ENCODE measurements around the gene SARNP.
"Not testable (repeated sequence)": the region's sequence is repeated elsewhere in the genome, so short reads cannot be mapped to it uniquely, and the experiment has no call there.

SARNP gene, protein sequence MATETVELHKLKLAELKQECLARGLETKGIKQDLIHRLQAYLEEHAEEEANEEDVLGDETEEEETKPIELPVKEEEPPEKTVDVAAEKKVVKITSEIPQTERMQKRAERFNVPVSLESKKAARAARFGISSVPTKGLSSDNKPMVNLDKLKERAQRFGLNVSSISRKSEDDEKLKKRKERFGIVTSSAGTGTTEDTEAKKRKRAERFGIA

GRCh38 chr12:55817345-55818139 is at the start of gene SARNP, which contains the start of gene ORMDL2:
Gene SARNP, minus strand, starts transcription at chr12:55817724. Its CDS starts 23 bp downstream, at chr12:55817701.
Gene ORMDL2, plus strand, starts transcription at chr12:55818041. Its CDS starts 959 bp downstream, at chr12:55819000.
- peak; percentile 91 to 97 (median 93) for DNase-seq (ENCODE audit: low read depth in 2 of 3, low spot score in 1 of 3)

DNA sequence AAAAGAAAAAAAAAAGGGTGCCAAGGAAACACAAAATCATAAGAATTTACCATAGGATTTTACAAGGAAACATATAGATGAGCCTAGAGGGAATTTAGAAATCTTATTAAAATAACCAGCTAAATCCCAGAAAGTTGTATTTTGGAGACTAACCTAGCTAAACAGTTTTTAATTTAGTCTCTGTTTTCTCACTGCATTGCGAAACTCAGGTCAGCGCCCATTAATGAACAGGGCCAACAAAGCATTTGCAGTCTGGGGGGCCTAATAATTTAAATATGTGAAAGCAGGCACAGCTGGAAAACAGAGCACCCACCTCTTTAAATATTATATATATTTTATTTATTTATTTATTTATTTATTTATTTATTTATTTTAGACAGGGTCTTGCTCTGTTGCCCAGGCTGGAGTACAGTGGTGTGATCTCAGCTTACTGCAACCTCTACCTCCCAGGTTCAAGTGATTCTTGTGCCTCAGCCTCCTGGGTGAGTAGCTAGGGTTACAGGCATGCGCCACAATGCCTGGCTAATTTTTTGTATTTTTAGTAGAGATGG is 49.0 kb upstream of the SARNP start:
- not testable (repeated sequence) for DNase-seq (ENCODE audit: low read depth in 2 of 3, low spot score in 1 of 3)

DNA sequence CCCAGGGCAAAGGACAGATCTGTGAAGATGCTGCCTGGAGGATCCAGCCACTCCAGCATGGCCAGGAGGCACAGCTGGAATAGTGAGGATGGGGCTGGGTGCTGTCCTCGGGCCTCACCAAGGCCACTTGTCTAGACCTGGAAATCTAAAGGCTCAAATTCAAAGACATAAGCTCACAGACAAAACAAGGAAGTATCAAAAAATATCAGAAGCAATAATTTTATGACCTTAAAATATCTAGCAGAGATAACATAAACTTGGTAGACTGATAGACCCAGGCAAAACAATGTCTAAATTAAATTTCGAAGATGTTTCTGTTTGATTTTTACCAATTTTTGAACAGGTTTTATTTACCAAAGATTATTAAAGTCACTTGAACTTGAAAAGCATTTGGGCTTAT is 47.8 kb upstream of the SARNP start:
- DNase-seq (ENCODE audit: low read depth in 2 of 3, low spot score in 1 of 3), result no peak

DNA sequence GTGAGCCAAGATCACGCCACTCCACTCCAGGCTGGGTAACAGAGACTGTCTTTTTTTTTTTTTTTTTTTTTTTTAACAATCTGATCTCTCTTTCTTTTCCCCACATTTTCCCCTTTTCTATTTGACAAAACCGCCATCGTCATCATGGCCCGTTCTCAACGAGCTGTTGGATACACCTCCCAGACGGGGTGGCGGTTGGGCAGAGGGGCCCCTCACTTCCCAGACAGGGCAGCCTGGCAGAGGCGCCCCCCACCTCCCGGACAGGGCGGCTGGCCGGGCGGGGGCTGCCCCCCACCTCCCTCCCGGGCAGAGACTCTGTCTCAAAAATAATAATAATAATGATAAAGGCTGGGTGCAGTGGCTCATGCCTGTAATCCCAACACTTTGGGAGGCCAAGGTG is 45.4 kb upstream of the SARNP start:
- DNase-seq (ENCODE audit: low read depth in 2 of 3, low spot score in 1 of 3), result not testable (repeated sequence)

DNA sequence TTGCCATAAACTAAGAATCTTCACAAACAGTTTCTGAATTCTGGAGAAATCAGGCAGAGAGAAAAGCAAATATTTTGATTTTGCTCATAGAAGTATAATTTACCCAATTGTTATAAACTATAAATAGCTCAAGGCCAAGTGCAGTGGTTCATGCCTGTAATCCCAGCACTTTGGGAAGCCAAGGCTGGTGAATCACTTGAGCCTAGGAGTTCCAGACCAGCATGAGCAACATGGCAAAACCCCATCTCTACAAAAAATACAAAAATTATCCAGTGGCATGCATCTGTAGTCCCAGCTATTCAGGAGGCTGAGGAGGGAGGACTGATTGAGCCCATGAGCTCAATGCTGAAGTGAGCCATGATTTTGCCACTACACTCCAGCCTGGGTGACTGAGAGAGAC is 44.8 kb upstream of the SARNP start:
- no peak for DNase-seq (ENCODE audit: low read depth in 2 of 3, low spot score in 1 of 3)

DNA sequence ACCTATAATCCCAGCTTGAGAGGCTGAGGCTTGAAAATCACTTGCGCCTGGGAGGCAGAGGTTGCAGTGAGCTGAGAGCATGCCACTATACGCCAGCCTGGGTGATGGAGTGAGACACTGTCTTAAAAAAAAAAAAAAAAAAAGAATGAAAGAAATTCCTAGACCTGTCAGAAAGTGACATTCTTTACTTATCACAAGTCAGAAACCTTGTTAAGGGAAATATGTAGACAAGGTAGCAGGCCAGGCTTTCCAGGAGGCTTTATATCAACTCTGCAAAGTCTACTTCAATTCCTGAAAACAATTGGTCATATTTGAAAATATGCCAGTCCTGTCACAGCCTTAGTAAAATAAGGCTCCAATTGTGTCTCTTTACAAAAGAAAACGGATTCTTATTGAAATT is 44.3 kb upstream of the SARNP start:
- no peak for DNase-seq (ENCODE audit: low read depth in 2 of 3, low spot score in 1 of 3)

GRCh38 chr12:55861396-55861795 is 43.9 kb upstream of the SARNP start:
- DNase-seq (ENCODE audit: low read depth in 2 of 3, low spot score in 1 of 3), result no peak

- DNase-seq (ENCODE audit: low read depth in 2 of 3, low spot score in 1 of 3), result no peak
These were observed 35.2 kb upstream of the SARNP start for GRCh38 chr12:55852740-55853139.

GRCh38 chr12:55850893-55851292 is 33.4 kb upstream of the SARNP start:
- DNase-seq (ENCODE audit: low read depth in 2 of 3, low spot score in 1 of 3), result no peak

- no peak for DNase-seq (ENCODE audit: low read depth in 2 of 3, low spot score in 1 of 3)
These were observed 32.9 kb upstream of the SARNP start for GRCh38 chr12:55850401-55850800.

DNA sequence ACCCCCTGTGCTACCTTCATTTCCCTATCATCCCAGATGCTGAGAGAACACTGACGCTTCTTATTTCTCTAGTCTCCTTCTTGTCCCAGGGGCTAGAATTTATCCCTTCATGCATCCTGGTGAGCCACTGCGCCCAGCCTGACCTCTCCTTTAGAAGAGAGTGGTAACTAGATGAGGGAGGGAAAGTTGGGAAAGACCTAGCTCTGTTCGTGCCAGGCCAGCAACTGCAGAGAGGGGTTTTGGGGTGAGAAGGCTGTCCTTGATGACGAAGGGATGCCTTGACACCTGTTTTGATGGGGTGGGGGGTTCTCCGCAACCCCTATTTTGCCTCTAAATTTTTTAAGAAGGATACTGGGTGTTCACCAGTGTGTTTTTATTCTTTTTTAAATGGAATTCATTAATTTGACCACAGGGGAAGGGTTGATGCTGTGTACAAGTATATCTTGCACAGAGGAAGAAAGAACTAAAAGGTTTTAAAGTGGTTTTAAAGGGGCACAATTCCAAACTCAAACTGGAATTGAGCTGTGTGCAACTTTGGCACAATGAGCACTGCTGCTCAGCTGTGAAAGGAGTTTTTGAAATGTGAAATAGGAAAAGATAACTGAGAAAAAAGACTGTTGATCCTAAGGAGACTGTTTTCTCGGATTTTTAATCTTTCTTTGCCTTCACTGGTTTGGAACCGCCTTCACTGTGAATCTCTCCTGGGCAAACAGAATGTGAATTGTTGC is 32.3 kb upstream of the SARNP start:
- no peak for DNase-seq (ENCODE audit: low read depth in 2 of 3, low spot score in 1 of 3)

DNA sequence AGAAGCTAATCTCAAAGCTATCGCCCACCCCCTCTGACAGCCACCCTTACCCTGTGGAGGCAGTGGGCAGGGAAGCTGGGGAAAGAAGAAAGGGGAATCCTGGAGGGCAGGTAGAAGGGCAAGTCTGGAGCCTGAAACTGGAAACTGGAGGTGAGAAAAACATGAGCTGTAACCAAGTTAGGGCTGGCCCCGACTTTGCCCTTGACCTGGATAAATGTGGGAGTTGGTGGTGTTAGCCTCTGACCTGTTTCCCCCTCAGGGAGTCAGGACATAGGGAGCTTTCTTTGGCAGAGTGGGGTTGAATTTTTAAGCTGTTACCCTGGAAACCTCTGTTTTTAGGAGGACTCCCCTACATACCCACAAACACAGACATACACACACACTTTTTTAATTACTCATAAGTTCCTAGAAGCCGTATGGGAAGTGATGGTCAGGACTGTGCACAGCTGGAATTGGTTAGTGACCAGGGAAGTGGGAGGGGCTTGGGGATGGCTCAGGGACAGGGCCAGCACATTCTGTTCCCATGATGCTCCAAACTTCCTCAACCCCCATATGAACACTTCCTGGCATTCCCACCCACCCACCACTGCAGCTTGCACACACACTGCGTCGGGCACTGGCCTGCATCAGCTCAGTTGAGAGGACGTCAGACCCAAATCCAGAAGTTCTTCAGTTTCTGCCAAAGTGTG is 30.2 kb upstream of the SARNP start:
- DNase-seq (ENCODE audit: low read depth in 2 of 3, low spot score in 1 of 3), result no peak

- no peak for DNase-seq (ENCODE audit: low read depth in 2 of 3, low spot score in 1 of 3)
These were observed 29.5 kb upstream of the SARNP start for GRCh38 chr12:55847033-55847432.

DNA sequence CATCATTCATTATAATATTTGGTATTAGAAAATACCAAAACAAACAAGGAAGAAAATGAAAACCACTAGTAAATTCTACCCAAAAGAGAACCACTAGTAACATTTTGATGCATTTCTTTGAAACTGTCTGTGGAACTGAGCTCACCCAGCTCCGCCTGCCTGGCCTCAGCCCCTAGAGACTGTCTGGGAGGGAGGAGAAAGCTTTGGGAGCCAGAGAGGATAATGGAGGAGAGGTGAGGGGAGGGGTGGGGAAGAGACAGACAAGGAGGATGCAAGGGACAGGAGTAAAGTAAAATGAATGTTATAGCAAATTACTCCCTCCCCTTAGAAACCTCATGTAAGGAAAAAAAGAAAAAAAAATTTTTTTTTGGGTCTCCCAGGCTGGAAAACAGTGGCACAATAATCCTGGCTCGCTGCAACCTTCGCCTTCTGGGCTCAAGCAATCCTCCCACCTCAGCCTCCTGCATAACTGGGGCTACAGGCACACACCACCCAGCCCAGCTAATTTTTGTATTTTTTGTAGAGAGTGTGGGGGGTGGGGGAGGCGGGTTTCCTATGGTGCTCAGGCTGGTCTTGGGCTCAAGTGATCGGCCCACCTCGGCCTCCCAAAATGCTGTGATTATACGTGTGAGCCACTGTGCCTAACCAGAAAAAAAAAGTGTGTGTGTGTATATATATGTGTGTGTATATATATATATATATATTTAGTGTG is 28.4 kb upstream of the SARNP start:
- no peak for DNase-seq (ENCODE audit: low read depth in 2 of 3, low spot score in 1 of 3)

GRCh38 chr12:55845361-55845760 is 27.8 kb upstream of the SARNP start:
- no peak for DNase-seq (ENCODE audit: low read depth in 2 of 3, low spot score in 1 of 3)

DNA sequence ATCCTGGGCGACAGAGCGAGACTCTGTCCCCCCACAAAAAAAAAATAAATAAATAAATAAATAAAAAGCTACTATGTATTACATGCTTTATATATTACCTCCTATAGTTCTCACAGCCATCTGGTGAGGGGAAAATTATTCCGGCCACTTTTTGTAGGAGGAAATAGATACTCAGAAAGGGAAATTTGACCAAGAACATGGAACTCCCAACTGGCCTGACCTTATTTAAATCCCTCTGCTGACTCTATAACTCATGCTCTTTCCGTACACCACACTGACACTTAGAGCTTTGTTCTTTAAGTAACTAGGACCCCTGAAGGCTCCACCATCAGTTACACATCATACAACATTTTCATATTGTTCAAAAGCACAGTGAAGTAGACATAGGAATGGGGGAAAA is 27.4 kb upstream of the SARNP start:
- DNase-seq (ENCODE audit: low read depth in 2 of 3, low spot score in 1 of 3), result no peak

DNA sequence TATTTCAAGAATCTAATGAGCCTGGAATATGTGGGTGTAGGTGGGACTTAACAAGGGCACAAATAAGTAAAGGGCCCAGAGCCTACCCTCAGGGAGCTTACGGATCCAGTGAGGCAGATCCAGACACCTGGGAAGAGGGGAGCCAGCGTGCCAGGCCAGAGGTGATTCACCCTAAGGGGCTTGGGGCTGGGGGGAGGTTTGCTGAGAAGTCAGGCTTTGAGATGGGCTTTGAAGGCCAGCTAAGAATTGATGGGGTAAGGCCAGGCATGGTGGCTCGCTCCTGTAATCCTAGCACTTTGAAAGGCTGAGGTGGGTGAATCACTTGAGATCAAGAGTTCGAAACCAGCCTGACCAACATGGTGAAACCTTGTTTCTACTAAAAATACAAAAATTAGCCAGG is 25.9 kb upstream of the SARNP start:
- no peak for DNase-seq (ENCODE audit: low read depth in 2 of 3, low spot score in 1 of 3)

GRCh38 chr12:55842681-55843429 is 25.3 kb upstream of the SARNP start, which contains the start of gene MMP19:
Gene MMP19, minus strand, starts transcription at chr12:55842936. Its CDS starts 106 bp downstream, at chr12:55842830.
- no peak for DNase-seq (ENCODE audit: low read depth in 2 of 3, low spot score in 1 of 3)

GRCh38 chr12:55840581-55841351 is 23.2 kb upstream of the SARNP start:
- no peak for DNase-seq (ENCODE audit: low read depth in 2 of 3, low spot score in 1 of 3)

Data from stimulated activated CD4-positive, alpha-beta T cell treated with anti-CD3 and anti-CD28 coated beads, Interleukin-12 subunit alpha, Interleukin-12 subunit beta, amount 100 ng/mL, for 48 hours (primary cell).